AG04450 (cell line): ENCODE data around the gene DLX3. TPM values are rescaled to one million over a fixed set of nuclear protein-coding genes. Genes with fewer than 3 reads are reported as not detected.

Source experiments
- CTCF ChIA-PET: fragments of 300-600, 350-600 bp; formaldehyde crosslinking; extraction: SDS; loops from one replicate; lab custom pipeline; 2022; ENCODE audit warnings: antibody characterized with exemption, inconsistent platforms; lab: Charles Lee
- POLR2A ChIA-PET: fragments of 350-600 bp; formaldehyde crosslinking; extraction: SDS; loops from one replicate; lab custom pipeline; 2021; ENCODE audit warnings: antibody characterized with exemption, inconsistent platforms; lab: Yijun Ruan, JAX
- DNase-seq: peaks from one replicate; pipeline ENCODE4 v3.0.0-alpha.2; 2011; ENCODE audit warnings: low read depth, low spot score
- H3K27ac ChIP-seq: one replicate; pipeline ENCODE4 v1.5.1; 2012; ENCODE audit warnings: low read depth, low read length, control low read depth
- H3K27me3 ChIP-seq: one replicate; pipeline ENCODE4 v1.6.0; 2012; ENCODE audit warnings: low read length; ENCODE audit not compliant: control insufficient read depth, insufficient read depth
- H3K4me3 ChIP-seq: 2 replicates; pipeline ENCODE4 v1.5.1; 2011; ENCODE audit warnings: mild to moderate bottlenecking, low read depth, low read length, control low read depth
- H3K9me3 ChIP-seq: 2 replicates; pipeline ENCODE4 v1.5.1; 2012; ENCODE audit warnings: low read length; ENCODE audit not compliant: control insufficient read depth, insufficient read depth
- polyA plus RNA-seq: library from polyadenylated mRNA; depleted of rRNA; stranded (reverse); fragments of >200 nt; gene quantifications from 2 replicates; pipeline ENCODE4 v1.2.3, GENCODE V29; 2011
- TF ChIP-seq, protein P1 (sequence below): IDR thresholded peaks from 2 replicates; pipeline ENCODE4 v1.5.1; 2011; ENCODE audit warnings: low read depth, low read length, control low read depth, inconsistent platforms

The DLX3 gene
- polyA plus RNA-seq, 1 experiment, result not detected

- no peaks in the 10 kb centered on the region for H3K9me3 ChIP-seq
- ChIA-PET POLR2A (no interaction called here), CTCF (interaction anchor here (0.5 to 3.1 kb wide), 11 partner anchors 9 to 71 kb away, joined by 3 to 33 read pairs (median 4); partner anchors contain the start of gene DLX3)
- H3K27ac ChIP-seq, result no peak overlapping the region
- no peak overlapping the region for H3K4me3 ChIP-seq
- H3K27me3 ChIP-seq, result peaks cover 57% of the 10 kb centered on the region
- TF ChIP-seq, protein P1, sequence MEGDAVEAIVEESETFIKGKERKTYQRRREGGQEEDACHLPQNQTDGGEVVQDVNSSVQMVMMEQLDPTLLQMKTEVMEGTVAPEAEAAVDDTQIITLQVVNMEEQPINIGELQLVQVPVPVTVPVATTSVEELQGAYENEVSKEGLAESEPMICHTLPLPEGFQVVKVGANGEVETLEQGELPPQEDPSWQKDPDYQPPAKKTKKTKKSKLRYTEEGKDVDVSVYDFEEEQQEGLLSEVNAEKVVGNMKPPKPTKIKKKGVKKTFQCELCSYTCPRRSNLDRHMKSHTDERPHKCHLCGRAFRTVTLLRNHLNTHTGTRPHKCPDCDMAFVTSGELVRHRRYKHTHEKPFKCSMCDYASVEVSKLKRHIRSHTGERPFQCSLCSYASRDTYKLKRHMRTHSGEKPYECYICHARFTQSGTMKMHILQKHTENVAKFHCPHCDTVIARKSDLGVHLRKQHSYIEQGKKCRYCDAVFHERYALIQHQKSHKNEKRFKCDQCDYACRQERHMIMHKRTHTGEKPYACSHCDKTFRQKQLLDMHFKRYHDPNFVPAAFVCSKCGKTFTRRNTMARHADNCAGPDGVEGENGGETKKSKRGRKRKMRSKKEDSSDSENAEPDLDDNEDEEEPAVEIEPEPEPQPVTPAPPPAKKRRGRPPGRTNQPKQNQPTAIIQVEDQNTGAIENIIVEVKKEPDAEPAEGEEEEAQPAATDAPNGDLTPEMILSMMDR, result no peak
- DNase-seq, result no peak
Observed at GRCh38 chr17:49951362-49952082, 43.5 kb downstream of the DLX3 start.

DNA sequence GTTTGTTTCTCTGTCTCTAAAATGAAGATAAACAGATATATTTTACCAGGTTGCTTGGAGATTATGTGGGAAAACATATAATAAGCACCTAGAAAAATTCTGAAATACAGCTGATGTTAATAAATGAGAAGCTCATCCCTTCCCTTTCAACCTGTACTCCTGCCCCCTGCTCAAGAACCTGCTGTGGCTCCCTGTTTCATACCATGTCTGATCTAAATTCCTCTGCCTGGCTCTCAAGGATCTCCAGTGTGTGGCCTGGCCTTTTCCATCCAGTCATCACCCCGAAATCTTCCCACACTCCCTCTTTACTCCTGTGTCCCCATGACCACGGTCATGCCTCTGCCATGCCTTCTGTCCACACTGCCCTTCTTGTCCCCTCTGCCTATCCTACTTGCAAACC lies 45.4 kb downstream of the DLX3 start:
- POLR2A ChIA-PET, result no interaction called here

GRCh38 chr17:49946964-49947584 lies 48.0 kb downstream of the DLX3 start:
- POLR2A ChIA-PET, result no interaction called here
- TF ChIP-seq, protein P1, result no peak
- no peak overlapping the region for H3K27ac ChIP-seq
- peaks cover 71% of the 10 kb centered on the region for H3K27me3 ChIP-seq
- no peak overlapping the region for H3K4me3 ChIP-seq
- DNase-seq, result no peak
- CTCF ChIA-PET, result interaction anchor here (1.0 kb wide), 1 partner anchor 50 kb away, joined by 3 read pairs; no protein-coding TSS in a partner anchor
- no peaks in the 10 kb centered on the region for H3K9me3 ChIP-seq

More for the DNA sequence above, 45.4 kb downstream of the DLX3 start:
- H3K27me3 ChIP-seq, result peaks cover 65% of the 10 kb centered on the region
- H3K9me3 ChIP-seq, result no peaks in the 10 kb centered on the region
- H3K27ac ChIP-seq, result no peak overlapping the region
- TF ChIP-seq, protein P1, result no peak
- DNase-seq, result no peak
- CTCF ChIA-PET, result interaction anchor here (1.7 kb wide), 1 partner anchor 48 kb away, joined by 6 read pairs; no protein-coding TSS in a partner anchor
- H3K4me3 ChIP-seq, result no peak overlapping the region

GRCh38 chr17:49946208-49946607 lies 48.8 kb downstream of the DLX3 start:
- POLR2A ChIA-PET, result no interaction called here
- H3K27ac ChIP-seq, result no peak overlapping the region
- DNase-seq, result no peak
- H3K9me3 ChIP-seq, result no peaks in the 10 kb centered on the region
- H3K27me3 ChIP-seq, result peaks cover 71% of the 10 kb centered on the region
- no peak overlapping the region for H3K4me3 ChIP-seq
- CTCF ChIA-PET, result no interaction called here
- TF ChIP-seq, protein P1, result no peak

GRCh38 chr17:49944273-49944870 lies 50.7 kb downstream of the DLX3 start:
- Histone ChIP-seq H3K27me3 (peaks cover 73% of the 10 kb centered on the region), H3K4me3 (no peak overlapping the region), H3K27ac (no peak overlapping the region), H3K9me3 (no peaks in the 10 kb centered on the region)
- POLR2A ChIA-PET, result no interaction called here
- no peak for DNase-seq
- CTCF ChIA-PET, result interaction anchor here (1.2 kb wide), 1 partner anchor 8 kb away, joined by 4 read pairs; no protein-coding TSS in a partner anchor
- TF ChIP-seq, protein P1, result no peak
